GM23338 (cell line): ENCODE data around the gene FASTKD1.

ENCODE experiments used
- CREB1 ChIP-seq: fragments of 250-450 bp; sonication (Bioruptor Pico); IDR thresholded peaks from 2 replicates; pipeline ENCODE4 v1.5.0; 2020; ENCODE audit warnings: low read depth, mild to moderate bottlenecking, moderate library complexity
- EZH2 ChIP-seq: fragments of 200-600 bp; sonication (generic); IDR thresholded peaks from one replicate; pipeline ENCODE4 v1.8.0; 2017; ENCODE audit warnings: antibody characterized with exemption, mild to moderate bottlenecking, low read depth; ENCODE audit not compliant: unreplicated experiment
- EZH2phosphoT487 ChIP-seq: fragments of 200-600 bp; sonication (generic); IDR thresholded peaks from one replicate; pipeline ENCODE4 v1.8.1; 2018; ENCODE audit warnings: antibody characterized with exemption; ENCODE audit not compliant: unreplicated experiment
- JUNB ChIP-seq: IDR thresholded peaks from one replicate; pipeline ENCODE4 v1.6.1; 2016; ENCODE audit warnings: antibody characterized with exemption; ENCODE audit not compliant: unreplicated experiment
- POLR2AphosphoS5 ChIP-seq: IDR thresholded peaks from 2 replicates; pipeline ENCODE4 v1.6.1; 2016; ENCODE audit warnings: antibody characterized with exemption, low read depth
- REST ChIP-seq: IDR thresholded peaks from one replicate; pipeline ENCODE4 v1.6.1; 2018; ENCODE audit warnings: antibody characterized with exemption; ENCODE audit not compliant: unreplicated experiment
- STAT1 ChIP-seq: IDR thresholded peaks from one replicate; pipeline ENCODE4 v1.6.1; 2016; ENCODE audit warnings: antibody characterized with exemption; ENCODE audit not compliant: unreplicated experiment
- ZNF331 ChIP-seq: fragments of 250-450 bp; sonication (Bioruptor Pico); IDR thresholded peaks from 2 replicates; pipeline ENCODE4 v1.5.0; 2020; ENCODE audit warnings: low read depth, mild to moderate bottlenecking, moderate library complexity
- TF ChIP-seq, protein P1 (sequence below), 2 experiments: fragments of 200-600 bp in 1 of 2; sonication (generic) in 1 of 2; conservative IDR thresholded peaks; 2 replicates each; pipeline versions ENCODE4 v1.5.1 to v1.6.1; 2016 to 2017; ENCODE audit warnings: antibody characterized with exemption in 2 of 2, low read depth in 2 of 2, mild to moderate bottlenecking in 2 of 2, moderate library complexity in 1 of 2

GRCh38 chr2:169585673-169586072 lies 12.0 kb upstream of the FASTKD1 start:
- TF ChIP-seq, protein P1, sequence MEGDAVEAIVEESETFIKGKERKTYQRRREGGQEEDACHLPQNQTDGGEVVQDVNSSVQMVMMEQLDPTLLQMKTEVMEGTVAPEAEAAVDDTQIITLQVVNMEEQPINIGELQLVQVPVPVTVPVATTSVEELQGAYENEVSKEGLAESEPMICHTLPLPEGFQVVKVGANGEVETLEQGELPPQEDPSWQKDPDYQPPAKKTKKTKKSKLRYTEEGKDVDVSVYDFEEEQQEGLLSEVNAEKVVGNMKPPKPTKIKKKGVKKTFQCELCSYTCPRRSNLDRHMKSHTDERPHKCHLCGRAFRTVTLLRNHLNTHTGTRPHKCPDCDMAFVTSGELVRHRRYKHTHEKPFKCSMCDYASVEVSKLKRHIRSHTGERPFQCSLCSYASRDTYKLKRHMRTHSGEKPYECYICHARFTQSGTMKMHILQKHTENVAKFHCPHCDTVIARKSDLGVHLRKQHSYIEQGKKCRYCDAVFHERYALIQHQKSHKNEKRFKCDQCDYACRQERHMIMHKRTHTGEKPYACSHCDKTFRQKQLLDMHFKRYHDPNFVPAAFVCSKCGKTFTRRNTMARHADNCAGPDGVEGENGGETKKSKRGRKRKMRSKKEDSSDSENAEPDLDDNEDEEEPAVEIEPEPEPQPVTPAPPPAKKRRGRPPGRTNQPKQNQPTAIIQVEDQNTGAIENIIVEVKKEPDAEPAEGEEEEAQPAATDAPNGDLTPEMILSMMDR (conservative IDR thresholded peaks at IDR 0.05; ENCODE audit: low read depth in 2 of 2): no peak
- no peak for TF ChIP-seq STAT1
- TF ChIP-seq CREB1 (CRISPR knock-in tag): no peak
- no peak for TF ChIP-seq POLR2AphosphoS5
- TF ChIP-seq EZH2: no peak
- TF ChIP-seq EZH2phosphoT487: no peak
- no peak for TF ChIP-seq ZNF331 (CRISPR knock-in tag)
- no peak for TF ChIP-seq JUNB
- TF ChIP-seq REST: no peak
